ENCODE measurements around the gene LCN15.
"Not testable (repeated sequence)": the region's sequence is repeated elsewhere in the genome, so short reads cannot be mapped to it uniquely, and the experiment has no call there.

The LCN15 gene

DNA sequence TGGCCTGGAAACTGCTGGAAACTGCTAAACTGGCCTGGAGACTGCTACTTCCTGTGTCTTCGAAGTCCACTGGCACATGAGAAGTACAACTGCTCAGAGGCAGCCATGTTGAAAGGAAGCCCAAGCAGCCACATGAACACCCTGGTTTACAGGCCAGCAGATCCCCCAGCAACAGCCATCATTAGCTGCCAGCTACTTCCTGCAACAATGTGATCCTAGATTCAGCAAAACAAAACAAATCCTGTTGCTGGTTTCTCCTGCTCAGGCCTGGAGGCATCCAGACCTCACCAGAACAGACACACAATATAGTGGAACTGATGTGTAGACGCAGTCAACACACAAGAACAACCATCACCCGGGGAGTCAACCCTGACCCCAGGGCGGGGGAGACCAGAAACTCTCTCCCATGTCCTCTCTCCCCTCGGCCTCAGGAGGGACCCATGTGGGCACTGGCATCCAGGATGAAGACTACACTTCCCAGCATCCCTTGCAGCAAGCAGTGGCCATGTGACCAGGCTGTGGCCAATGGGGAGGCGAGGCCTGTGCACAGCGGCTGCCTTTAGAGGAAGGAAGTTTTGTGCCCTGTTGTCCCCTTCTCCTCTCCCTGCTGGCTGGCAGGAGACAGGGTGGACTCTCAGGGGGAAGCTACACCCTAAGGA is 9.2 kb upstream of the LCN15 start:
- H3K23ac ChIP-seq (ENCODE audit: low read length), result no peak overlapping the region
- no peaks in the 10 kb centered on the region for H3K27me3 ChIP-seq (ENCODE audit: insufficient read depth, low read length, poor library complexity)
- WGBS (ENCODE audit: extremely low coverage, insufficient coverage, low lambda C conversion rate), result no CpG with 5 or more reads among the region's 7 CpGs
- H4K5ac ChIP-seq (ENCODE audit: low read length), result no peak overlapping the region
- no peak overlapping the region for H3K4me3 ChIP-seq (ENCODE audit: low read length)
- no peaks in the 10 kb centered on the region for H3K36me3 ChIP-seq (ENCODE audit: control insufficient read depth, insufficient read depth, low read length)
- peak; percentile 80 for DNase-seq
- no peaks in the 10 kb centered on the region for H3K79me1 ChIP-seq (ENCODE audit: low read length)
- H2BK120ac ChIP-seq (ENCODE audit: low read depth, low read length), result no peak overlapping the region
- no peak overlapping the region for H2BK15ac ChIP-seq (replicated peaks; ENCODE audit: low read depth)
- H3K9ac ChIP-seq (ENCODE audit: low read length), result no peak overlapping the region
- H2AK5ac ChIP-seq (ENCODE audit: low read length), result no peak overlapping the region
- no peak overlapping the region for H3K4ac ChIP-seq (ENCODE audit: low read depth, low read length)
- H3K56ac ChIP-seq (ENCODE audit: low read length), result no peak overlapping the region
- no peak overlapping the region for H3K4me2 ChIP-seq (ENCODE audit: low read length)
- H3K18ac ChIP-seq (ENCODE audit: low read length), result no peak overlapping the region
- no peak overlapping the region for H2BK5ac ChIP-seq (ENCODE audit: low read length)
- H3K79me2 ChIP-seq (ENCODE audit: control insufficient read depth, insufficient read depth, low read length), result no peaks in the 10 kb centered on the region
- H3K27ac ChIP-seq (ENCODE audit: low read depth, low read length), result no peak overlapping the region
- H3K4me1 ChIP-seq (ENCODE audit: control insufficient read depth, low read depth, low read length), result no peaks in the 10 kb centered on the region
- H4K8ac ChIP-seq (ENCODE audit: low read depth, low read length), result no peak overlapping the region

DNA sequence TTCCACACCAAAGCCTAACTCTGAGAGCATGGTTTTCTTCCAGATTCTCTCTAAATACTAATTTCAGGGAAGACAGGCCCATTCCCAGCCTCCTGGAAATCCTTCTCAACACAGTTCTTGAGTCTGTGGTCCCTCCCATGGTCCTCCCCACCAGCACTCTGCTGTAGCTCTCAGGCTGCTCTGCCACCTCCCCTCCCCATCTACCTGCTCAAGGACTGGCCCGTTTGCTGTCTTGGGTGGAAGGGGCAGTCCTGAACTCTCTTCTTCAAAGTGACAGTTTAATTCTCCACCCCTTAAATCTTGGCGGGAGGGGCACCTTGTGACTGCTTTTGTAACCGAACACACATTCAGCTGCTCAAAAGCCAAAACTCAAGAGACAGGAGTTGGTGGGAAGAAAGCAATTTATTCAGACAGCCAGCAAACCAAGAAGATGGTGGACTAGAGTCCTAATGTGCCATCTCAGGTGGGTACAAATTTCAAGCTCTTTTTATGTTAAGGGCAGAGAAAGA is 7.6 kb upstream of the LCN15 start:
- H3K4me3 ChIP-seq (ENCODE audit: low read length), result no peak overlapping the region
- no peak overlapping the region for H3K9ac ChIP-seq (ENCODE audit: low read length)
- H4K5ac ChIP-seq (ENCODE audit: low read length), result no peak overlapping the region
- no peaks in the 10 kb centered on the region for H3K4me1 ChIP-seq (ENCODE audit: control insufficient read depth, low read depth, low read length)
- no peaks in the 10 kb centered on the region for H3K79me1 ChIP-seq (ENCODE audit: low read length)
- no peak overlapping the region for H2BK120ac ChIP-seq (ENCODE audit: low read depth, low read length)
- H3K23ac ChIP-seq (ENCODE audit: low read length), result no peak overlapping the region
- H3K36me3 ChIP-seq (ENCODE audit: control insufficient read depth, insufficient read depth, low read length), result no peaks in the 10 kb centered on the region
- H2BK5ac ChIP-seq (ENCODE audit: low read length), result no peak overlapping the region
- H3K56ac ChIP-seq (ENCODE audit: low read length), result no peak overlapping the region
- H2BK15ac ChIP-seq (replicated peaks; ENCODE audit: low read depth), result no peak overlapping the region
- no peaks in the 10 kb centered on the region for H3K27me3 ChIP-seq (ENCODE audit: insufficient read depth, low read length, poor library complexity)
- H3K4ac ChIP-seq (ENCODE audit: low read depth, low read length), result no peak overlapping the region
- H3K79me2 ChIP-seq (ENCODE audit: control insufficient read depth, insufficient read depth, low read length), result no peaks in the 10 kb centered on the region
- no peak overlapping the region for H3K27ac ChIP-seq (ENCODE audit: low read depth, low read length)
- DNase-seq, result no peak
- H3K4me2 ChIP-seq (ENCODE audit: low read length), result no peak overlapping the region
- WGBS (ENCODE audit: extremely low coverage, insufficient coverage, low lambda C conversion rate), result no CpG with 5 or more reads among the region's 3 CpGs
- H2AK5ac ChIP-seq (ENCODE audit: low read length), result no peak overlapping the region
- no peak overlapping the region for H3K18ac ChIP-seq (ENCODE audit: low read length)
- no peak overlapping the region for H4K8ac ChIP-seq (ENCODE audit: low read depth, low read length)

DNA sequence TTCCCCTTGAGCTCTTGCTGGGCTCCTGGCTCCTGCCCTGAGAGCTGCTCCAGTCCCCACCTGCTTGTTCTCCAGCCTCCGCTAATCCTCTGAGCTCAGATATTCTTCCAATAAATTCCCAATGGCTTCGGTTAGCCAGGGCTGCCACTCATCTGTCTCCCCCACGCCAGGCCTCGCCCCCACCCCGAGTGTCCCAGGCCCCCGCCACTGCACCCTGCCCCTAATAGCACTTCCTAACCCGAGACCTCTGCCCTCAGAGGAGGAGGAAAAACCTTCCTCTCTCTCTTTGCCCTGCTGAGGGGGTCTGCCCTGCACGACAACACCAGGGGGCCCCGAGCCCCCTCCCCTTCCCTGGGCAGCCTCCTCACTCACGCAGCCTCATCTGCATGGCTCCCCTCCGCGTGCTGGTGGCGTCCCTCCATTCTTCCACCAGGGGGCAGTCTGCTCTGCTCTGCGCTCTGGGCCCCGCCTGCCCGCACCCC is 5.4 kb upstream of the LCN15 start:
- no peak overlapping the region for H3K23ac ChIP-seq (ENCODE audit: low read length)
- no peaks in the 10 kb centered on the region for H3K36me3 ChIP-seq (ENCODE audit: control insufficient read depth, insufficient read depth, low read length)
- no peaks in the 10 kb centered on the region for H3K79me1 ChIP-seq (ENCODE audit: low read length)
- no peak overlapping the region for H3K4me3 ChIP-seq (ENCODE audit: low read length)
- no peak overlapping the region for H3K27ac ChIP-seq (ENCODE audit: low read depth, low read length)
- no peak overlapping the region for H4K8ac ChIP-seq (ENCODE audit: low read depth, low read length)
- no peak overlapping the region for H3K4ac ChIP-seq (ENCODE audit: low read depth, low read length)
- DNase-seq, result peak; percentile 67
- H2BK120ac ChIP-seq (ENCODE audit: low read depth, low read length), result no peak overlapping the region
- no peak overlapping the region for H2BK15ac ChIP-seq (replicated peaks; ENCODE audit: low read depth)
- peak overlapping the region; percentile 20 for H3K4me2 ChIP-seq (ENCODE audit: low read length)
- no peak overlapping the region for H4K5ac ChIP-seq (ENCODE audit: low read length)
- no peak overlapping the region for H2BK5ac ChIP-seq (ENCODE audit: low read length)
- no peaks in the 10 kb centered on the region for H3K27me3 ChIP-seq (ENCODE audit: insufficient read depth, low read length, poor library complexity)
- H3K79me2 ChIP-seq (ENCODE audit: control insufficient read depth, insufficient read depth, low read length), result no peaks in the 10 kb centered on the region
- no peaks in the 10 kb centered on the region for H3K4me1 ChIP-seq (ENCODE audit: control insufficient read depth, low read depth, low read length)
- no CpG with 5 or more reads among the region's 16 CpGs for WGBS (ENCODE audit: extremely low coverage, insufficient coverage, low lambda C conversion rate)
- H2AK5ac ChIP-seq (ENCODE audit: low read length), result no peak overlapping the region
- H3K18ac ChIP-seq (ENCODE audit: low read length), result peak overlapping the region; percentile 32
- peak overlapping the region; percentile 25 for H3K56ac ChIP-seq (ENCODE audit: low read length)
- no peak overlapping the region for H3K9ac ChIP-seq (ENCODE audit: low read length)

DNA sequence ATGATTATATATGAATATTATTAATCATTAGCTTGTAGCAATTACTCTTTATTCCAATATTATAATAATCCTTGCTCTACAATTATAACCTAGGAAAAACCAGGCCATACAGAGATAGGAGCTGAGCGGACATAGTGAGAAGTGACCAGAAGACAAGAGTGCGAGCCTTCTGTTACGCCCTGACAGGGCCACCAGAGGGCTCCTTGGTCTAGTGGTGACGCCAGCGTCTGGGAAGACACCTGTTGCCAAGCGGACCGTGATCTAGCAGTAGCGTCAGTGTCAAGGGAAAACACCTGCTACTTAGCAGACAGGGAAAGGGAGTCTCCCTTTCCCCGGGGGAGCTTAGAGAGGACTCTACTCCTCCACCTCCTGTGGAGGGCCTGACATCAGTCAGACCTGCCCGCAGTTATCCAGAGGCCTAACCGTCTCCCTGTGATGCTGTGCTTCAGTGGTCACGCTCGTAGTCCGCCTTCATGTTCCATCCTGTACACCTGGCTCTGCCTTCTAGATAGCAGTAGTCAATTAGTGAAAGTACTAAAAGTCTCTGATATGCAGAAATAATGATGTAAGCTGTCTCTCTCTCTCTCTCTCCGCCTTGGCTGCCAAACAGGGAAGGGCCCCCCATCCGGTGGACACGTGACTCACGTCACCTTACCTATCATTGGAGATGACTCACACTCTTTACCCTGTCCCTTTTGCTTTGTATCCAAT is 2.2 kb upstream of the LCN15 start:
- not testable (repeated sequence) for H3K4ac ChIP-seq (ENCODE audit: low read depth, low read length); H3K79me1 ChIP-seq (ENCODE audit: low read length); H3K56ac ChIP-seq (ENCODE audit: low read length); H3K4me2 ChIP-seq (ENCODE audit: low read length); H2BK5ac ChIP-seq (ENCODE audit: low read length); H3K36me3 ChIP-seq (ENCODE audit: control insufficient read depth, insufficient read depth, low read length); H4K8ac ChIP-seq (ENCODE audit: low read depth, low read length); H3K9ac ChIP-seq (ENCODE audit: low read length); H3K23ac ChIP-seq (ENCODE audit: low read length); H3K4me1 ChIP-seq (ENCODE audit: control insufficient read depth, low read depth, low read length); H4K5ac ChIP-seq (ENCODE audit: low read length); H2BK15ac ChIP-seq (replicated peaks; ENCODE audit: low read depth); H3K18ac ChIP-seq (ENCODE audit: low read length); H3K79me2 ChIP-seq (ENCODE audit: control insufficient read depth, insufficient read depth, low read length); H2BK120ac ChIP-seq (ENCODE audit: low read depth, low read length); H3K27ac ChIP-seq (ENCODE audit: low read depth, low read length); H2AK5ac ChIP-seq (ENCODE audit: low read length); H3K4me3 ChIP-seq (ENCODE audit: low read length); H3K27me3 ChIP-seq (ENCODE audit: insufficient read depth, low read length, poor library complexity)
- peak; percentile 67 for DNase-seq
- WGBS (ENCODE audit: extremely low coverage, insufficient coverage, low lambda C conversion rate), result no CpG with 5 or more reads among the region's 18 CpGs

DNA sequence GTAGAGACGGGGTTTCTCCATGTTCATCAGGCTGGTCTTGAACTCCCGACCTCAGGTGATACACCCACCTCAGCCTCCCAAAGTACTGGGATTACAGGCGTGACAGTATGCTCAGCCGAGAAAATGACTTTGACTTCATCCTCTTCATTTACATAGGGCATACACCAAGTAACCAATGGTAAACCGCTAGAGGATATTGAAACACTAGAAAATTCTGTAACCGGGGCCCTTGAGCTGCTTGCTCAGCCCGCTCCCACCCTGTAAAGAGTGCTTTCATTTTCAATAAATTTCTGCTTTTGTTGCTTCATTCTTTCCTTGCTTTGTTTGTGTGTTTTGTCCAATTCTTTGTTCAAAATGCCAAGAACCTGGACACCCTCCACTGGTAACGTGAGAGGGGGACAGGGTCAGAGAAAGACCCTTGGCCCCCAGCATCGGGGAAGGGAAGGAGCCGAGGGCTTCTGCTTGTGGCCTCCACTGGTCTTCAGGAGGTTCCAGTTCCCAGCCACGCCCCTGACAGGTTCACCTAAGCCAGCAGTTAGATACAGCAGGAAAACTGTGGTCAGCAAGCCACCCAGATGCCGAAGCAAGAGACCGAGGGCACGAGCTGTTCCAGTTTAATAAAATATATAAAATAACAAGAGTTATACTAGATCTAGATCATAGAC is 1.6 kb upstream of the LCN15 start:
- not testable (repeated sequence) for H4K5ac ChIP-seq (ENCODE audit: low read length); H2BK15ac ChIP-seq (replicated peaks; ENCODE audit: low read depth); H3K79me2 ChIP-seq (ENCODE audit: control insufficient read depth, insufficient read depth, low read length); H4K8ac ChIP-seq (ENCODE audit: low read depth, low read length); H3K56ac ChIP-seq (ENCODE audit: low read length); H2AK5ac ChIP-seq (ENCODE audit: low read length); H3K18ac ChIP-seq (ENCODE audit: low read length); H3K27ac ChIP-seq (ENCODE audit: low read depth, low read length); H3K4me2 ChIP-seq (ENCODE audit: low read length); H3K4me1 ChIP-seq (ENCODE audit: control insufficient read depth, low read depth, low read length); H3K27me3 ChIP-seq (ENCODE audit: insufficient read depth, low read length, poor library complexity); H3K4me3 ChIP-seq (ENCODE audit: low read length); H2BK120ac ChIP-seq (ENCODE audit: low read depth, low read length); H3K4ac ChIP-seq (ENCODE audit: low read depth, low read length); H3K36me3 ChIP-seq (ENCODE audit: control insufficient read depth, insufficient read depth, low read length); H3K23ac ChIP-seq (ENCODE audit: low read length); H3K79me1 ChIP-seq (ENCODE audit: low read length); DNase-seq; H3K9ac ChIP-seq (ENCODE audit: low read length); H2BK5ac ChIP-seq (ENCODE audit: low read length)
- no CpG with 5 or more reads among the region's 14 CpGs for WGBS (ENCODE audit: extremely low coverage, insufficient coverage, low lambda C conversion rate)

All from mesendoderm (in vitro differentiated cells).